ENCODE measurements around the gene OR56A1.

DNA sequence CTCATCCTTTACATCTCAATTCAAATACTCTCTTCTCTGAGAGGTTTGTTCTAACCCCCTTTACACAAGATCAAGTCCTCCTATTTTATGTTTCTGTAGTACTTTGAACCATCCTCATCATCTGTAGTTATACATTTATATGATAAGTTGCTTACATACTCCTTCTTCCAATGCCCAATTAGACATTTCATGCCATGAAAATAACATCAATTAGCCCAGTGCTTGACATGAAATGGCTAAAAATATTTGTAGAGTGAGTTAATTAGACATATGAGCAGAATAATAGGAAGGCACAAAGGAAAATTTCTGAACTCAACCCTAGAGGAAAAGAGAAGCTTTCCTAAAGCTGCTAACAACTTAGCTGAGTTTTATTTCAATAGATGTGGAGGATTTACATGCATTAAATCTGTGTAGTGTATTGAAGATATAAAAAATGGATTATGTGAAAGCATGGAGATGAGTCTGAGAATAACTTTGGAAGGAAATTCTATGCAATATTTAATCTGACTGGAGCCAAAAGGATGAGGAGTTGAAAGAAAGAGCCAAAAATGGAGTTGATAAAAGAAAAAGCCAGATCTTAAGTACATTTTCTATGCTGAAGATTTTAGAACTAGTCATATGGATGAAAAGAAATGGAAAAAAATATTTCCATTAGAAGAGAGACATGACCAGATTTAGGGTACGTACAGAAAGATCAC lies at the start of gene OR56A1:
- TF ChIP-seq FOXP2 (optimal IDR thresholded peaks at IDR 0.05; ENCODE audit: control extremely low read depth, extremely low read length, insufficient read depth) (no peak), EZH2 (IDR thresholded peaks at IDR 0.05) (no peak), POLR2AphosphoS5 (IDR thresholded peaks at IDR 0.05; ENCODE audit: borderline replicate concordance, low read depth, low read length) (no peak)

Data from SK-N-MC (cell line).